Neural crest cell (in vitro differentiated cells): ENCODE measurements around the gene PTGR2. TPM values are rescaled to one million over a fixed set of nuclear protein-coding genes. Genes with fewer than 3 reads are reported as not detected.

Experiments used
- DNase-seq: peaks from one replicate; pipeline ENCODE4 v3.0.0; 2021; ENCODE audit warnings: low read depth, mixed read lengths, low spot score
- H3K27ac Mint-ChIP-seq: one replicate; pipeline ENCODE4 v1.8.0; 2021; ENCODE audit warnings: mild to moderate bottlenecking, mixed read lengths; ENCODE audit not compliant: unreplicated experiment
- H3K27me3 Mint-ChIP-seq: 2 replicates; pipeline ENCODE4 v1.8.0; 2021; ENCODE audit warnings: low read depth, mild to moderate bottlenecking, mixed read lengths
- H3K36me3 Mint-ChIP-seq: 2 replicates; pipeline ENCODE4 v1.8.0; 2021; ENCODE audit warnings: low read depth, mild to moderate bottlenecking, mixed read lengths
- H3K4me1 Mint-ChIP-seq: 2 replicates; pipeline ENCODE4 v1.8.0; 2021; ENCODE audit warnings: mixed read lengths
- H3K4me3 Mint-ChIP-seq: one replicate; pipeline ENCODE4 v1.8.0; 2021; ENCODE audit warnings: mild to moderate bottlenecking, mixed read lengths
- H3K9me3 Mint-ChIP-seq: 2 replicates; pipeline ENCODE4 v1.8.0; 2021; ENCODE audit warnings: mixed read lengths
- long read RNA-seq: library from polyadenylated mRNA; unstranded; transcript quantifications from one replicate; pipeline ENCODE4 v2.0.0, GENCODE V29; 2020
- total RNA-seq: library from RNA; stranded (reverse); gene quantifications from 2 replicates; pipeline ENCODE4 v1.2.1, GENCODE V29; 2021
- TF ChIP-seq, protein P1 (sequence below): fragments of 200-600 bp; sonication (generic); conservative IDR thresholded peaks from 2 replicates; pipeline ENCODE4 v1.5.0; 2021; ENCODE audit warnings: antibody characterized with exemption, mild to moderate bottlenecking

PTGR2 gene
- total RNA-seq = 6.0 and 6.2 TPM in 2 replicates
- long read RNA-seq, transcript PTGR2-204 (10 exons, 2,543 nt) = major isoform, 6 of 25 reads
- long read RNA-seq, transcript PTGR2-205 (10 exons, 3,851 nt) = minor isoform, 5 of 25 reads
- long read RNA-seq, transcript PTGR2-201 (10 exons, 2,559 nt) = minor isoform, 5 of 25 reads
- long read RNA-seq, partial matches to known transcripts = 3 of 25 reads
- long read RNA-seq, other reads (novel, unspliced or antisense) = 6 of 25 reads

DNA sequence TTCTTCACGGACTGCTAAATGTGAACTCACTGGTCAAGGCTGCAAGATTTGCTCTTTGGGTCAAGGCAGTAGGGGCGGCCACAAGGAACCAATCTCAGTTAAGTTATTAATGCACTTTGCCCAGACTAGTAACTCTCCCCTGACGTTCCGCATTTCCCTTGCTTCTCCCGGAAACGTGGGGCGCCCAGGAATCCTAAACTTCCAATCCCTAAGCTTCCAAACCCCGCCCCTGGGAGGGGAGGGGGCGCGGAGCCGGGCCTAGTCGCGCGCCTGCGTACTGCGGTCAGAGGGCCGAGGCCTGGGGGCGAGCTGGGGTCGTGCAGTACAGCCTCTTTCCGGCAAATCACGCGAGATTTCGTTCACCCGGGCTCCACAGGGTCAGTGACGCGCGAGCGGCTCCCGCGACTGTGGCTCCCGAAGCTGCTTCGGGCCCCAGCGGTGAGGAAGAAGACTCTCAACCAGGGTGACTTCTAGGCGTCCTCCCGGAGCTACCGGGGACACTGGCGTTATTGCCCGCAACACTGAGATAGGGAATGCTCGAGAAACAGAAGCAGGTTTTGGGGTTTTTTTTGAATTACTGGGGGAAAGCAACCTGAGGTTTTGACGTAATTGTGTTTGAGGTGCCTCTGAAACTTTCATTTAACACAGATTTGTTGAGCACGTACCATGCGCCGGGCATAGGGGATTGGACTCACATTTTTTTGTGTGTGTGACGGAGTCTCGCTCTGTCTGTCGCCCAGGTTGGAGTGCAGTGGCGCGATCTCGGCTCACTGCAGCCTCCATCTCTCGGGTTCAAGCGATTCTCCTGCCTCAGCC, at the start of gene PTGR2:
Gene PTGR2, plus strand, starts transcription at position 265 of the 816 bp plus-strand sequence. CDS start 7,032 bp downstream, outside the sequence.
- TF ChIP-seq, protein P1, sequence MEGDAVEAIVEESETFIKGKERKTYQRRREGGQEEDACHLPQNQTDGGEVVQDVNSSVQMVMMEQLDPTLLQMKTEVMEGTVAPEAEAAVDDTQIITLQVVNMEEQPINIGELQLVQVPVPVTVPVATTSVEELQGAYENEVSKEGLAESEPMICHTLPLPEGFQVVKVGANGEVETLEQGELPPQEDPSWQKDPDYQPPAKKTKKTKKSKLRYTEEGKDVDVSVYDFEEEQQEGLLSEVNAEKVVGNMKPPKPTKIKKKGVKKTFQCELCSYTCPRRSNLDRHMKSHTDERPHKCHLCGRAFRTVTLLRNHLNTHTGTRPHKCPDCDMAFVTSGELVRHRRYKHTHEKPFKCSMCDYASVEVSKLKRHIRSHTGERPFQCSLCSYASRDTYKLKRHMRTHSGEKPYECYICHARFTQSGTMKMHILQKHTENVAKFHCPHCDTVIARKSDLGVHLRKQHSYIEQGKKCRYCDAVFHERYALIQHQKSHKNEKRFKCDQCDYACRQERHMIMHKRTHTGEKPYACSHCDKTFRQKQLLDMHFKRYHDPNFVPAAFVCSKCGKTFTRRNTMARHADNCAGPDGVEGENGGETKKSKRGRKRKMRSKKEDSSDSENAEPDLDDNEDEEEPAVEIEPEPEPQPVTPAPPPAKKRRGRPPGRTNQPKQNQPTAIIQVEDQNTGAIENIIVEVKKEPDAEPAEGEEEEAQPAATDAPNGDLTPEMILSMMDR = peak; percentile 42
- H3K4me1 Mint-ChIP-seq = peaks cover 21% of the 10 kb centered on the region
- H3K9me3 Mint-ChIP-seq = peaks cover 3% of the 10 kb centered on the region
- H3K27ac Mint-ChIP-seq = peak within 1 kb of the TSS; percentile 100
- no peaks in the 10 kb centered on the region for H3K27me3 Mint-ChIP-seq
- H3K36me3 Mint-ChIP-seq = no peaks in the 10 kb centered on the region
- peak within 1 kb of the TSS; percentile 100 for H3K4me3 Mint-ChIP-seq
- DNase-seq = peak; percentile 99

DNA sequence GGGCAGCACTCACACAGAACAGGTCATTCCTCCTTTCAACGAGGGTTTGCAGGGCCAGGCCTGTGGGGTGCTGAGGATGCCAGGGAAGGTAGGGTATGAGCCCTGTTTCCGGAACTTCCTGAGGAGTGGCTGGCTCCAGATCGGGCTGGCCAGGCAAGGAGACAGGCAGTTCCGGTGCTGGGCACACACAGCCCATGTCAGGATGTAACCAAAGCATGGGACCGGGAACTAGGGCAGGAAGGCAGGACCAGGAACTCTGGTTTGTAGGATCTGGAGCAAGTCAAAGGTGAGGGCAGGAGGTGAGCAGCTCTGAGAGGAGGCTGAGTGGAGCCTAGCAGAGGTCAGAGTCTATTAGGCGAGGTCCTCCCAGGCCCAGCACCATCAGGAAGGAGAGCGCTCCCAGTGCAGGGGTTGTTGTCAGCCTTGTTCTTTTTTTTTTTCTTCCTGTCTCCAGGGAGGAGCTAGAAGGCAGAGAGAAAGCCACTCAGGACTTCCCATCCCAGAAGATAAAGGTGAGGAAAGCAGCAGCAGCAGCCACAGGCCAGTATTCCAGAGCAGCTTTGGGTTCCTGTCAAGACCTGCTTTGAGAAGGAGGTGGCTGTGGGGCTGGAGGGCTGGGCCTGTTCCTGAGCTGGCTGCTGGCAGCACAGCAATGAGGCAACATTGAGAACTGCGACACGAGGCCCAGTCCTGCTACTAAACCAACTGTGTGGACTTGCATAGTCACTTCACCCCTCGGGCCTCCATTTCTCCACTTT, 49.0 kb upstream of the PTGR2 start:
- Mint-ChIP-seq H3K36me3 (no peaks in the 10 kb centered on the region), H3K4me3 (no peak overlapping the region), H3K27ac (peak overlapping the region; percentile 68), H3K27me3 (no peaks in the 10 kb centered on the region), H3K4me1 (peaks cover under 1% of the 10 kb centered on the region), H3K9me3 (no peaks in the 10 kb centered on the region)
- DNase-seq = no peak
- TF ChIP-seq, protein P1 = no peak

DNA sequence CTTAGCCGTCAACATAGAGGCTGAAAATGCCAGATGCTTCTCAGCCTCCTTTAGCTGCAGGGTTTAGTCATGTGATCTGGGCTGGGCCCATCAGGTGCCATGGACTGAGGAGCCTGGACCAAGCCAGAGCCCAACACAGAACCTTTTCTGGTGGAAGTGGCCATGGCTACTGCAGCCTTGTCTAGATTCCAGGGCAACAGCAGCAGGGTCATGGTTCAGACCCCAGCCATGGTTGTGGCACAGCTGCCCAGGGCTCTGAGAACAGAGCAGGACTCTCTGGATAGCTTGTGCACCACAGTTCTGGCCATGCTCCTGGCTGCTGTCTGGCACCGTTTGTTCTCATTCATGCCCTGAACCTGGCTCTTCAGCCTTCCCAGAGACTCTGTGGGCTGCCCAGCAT, 47.0 kb upstream of the PTGR2 start:
- H3K9me3 Mint-ChIP-seq = no peaks in the 10 kb centered on the region
- H3K27ac Mint-ChIP-seq = no peak overlapping the region
- no peaks in the 10 kb centered on the region for H3K27me3 Mint-ChIP-seq
- H3K4me1 Mint-ChIP-seq = no peaks in the 10 kb centered on the region
- TF ChIP-seq, protein P1 = no peak
- no peak for DNase-seq
- no peaks in the 10 kb centered on the region for H3K36me3 Mint-ChIP-seq
- no peak overlapping the region for H3K4me3 Mint-ChIP-seq

DNA sequence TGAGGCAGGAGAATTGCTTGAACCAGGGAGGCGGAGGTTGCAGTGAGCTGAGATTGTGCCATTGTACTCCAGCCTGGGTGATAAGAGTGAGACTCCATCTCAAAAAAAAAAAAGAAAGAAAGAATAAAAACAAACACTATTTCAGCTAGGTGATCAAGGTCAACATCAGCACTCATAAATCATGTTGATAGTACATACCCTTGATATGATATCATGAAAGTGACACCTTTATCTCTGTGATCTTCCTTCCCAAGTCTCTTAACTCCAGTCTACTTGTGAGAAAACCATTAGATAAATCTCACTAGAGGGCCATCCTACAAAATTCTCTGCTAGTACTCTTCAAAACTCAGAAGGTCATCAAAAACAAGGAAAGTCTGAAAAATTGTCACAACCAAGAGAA, 44.2 kb upstream of the PTGR2 start:
- TF ChIP-seq, protein P1 = no peak
- Mint-ChIP-seq H3K27ac (no peak overlapping the region), H3K9me3 (no peaks in the 10 kb centered on the region), H3K4me1 (no peaks in the 10 kb centered on the region), H3K36me3 (no peaks in the 10 kb centered on the region), H3K4me3 (no peak overlapping the region), H3K27me3 (no peaks in the 10 kb centered on the region)
- DNase-seq = no peak

DNA sequence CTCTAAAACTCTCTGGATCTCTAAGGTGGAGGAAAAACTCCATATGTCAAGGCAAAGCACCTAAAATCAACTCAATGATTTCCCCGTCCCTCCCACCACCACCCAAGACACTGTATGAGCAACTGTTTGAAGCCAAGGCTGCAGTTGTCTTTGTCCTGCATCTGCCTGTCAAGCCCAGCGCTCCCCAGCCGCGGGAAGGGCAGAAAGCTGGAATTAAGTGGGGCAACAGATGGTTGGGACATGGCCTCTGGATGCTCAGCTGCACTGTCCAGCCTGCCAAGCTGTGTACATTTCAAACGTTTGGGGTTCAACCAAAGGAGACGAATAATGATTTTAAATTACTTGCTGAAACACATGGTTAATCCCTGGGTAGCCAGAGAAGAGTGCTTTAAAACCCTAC, 42.2 kb upstream of the PTGR2 start:
- H3K9me3 Mint-ChIP-seq = no peaks in the 10 kb centered on the region
- peak overlapping the region; percentile 70 for H3K27ac Mint-ChIP-seq
- H3K4me3 Mint-ChIP-seq = no peak overlapping the region
- H3K4me1 Mint-ChIP-seq = no peaks in the 10 kb centered on the region
- TF ChIP-seq, protein P1 = no peak
- no peaks in the 10 kb centered on the region for H3K36me3 Mint-ChIP-seq
- no peak for DNase-seq
- H3K27me3 Mint-ChIP-seq = no peaks in the 10 kb centered on the region
